ENCODE data around the gene C9orf78. TPM values are rescaled to one million over a fixed set of nuclear protein-coding genes. Genes with fewer than 3 reads are reported as not detected.
"Not testable (repeated sequence)": the region's sequence is repeated elsewhere in the genome, so short reads cannot be mapped to it uniquely, and the experiment has no call there.

The C9orf78 gene
- total RNA-seq, 1 donor from 2014 or later, result 30.8 TPM

DNA sequence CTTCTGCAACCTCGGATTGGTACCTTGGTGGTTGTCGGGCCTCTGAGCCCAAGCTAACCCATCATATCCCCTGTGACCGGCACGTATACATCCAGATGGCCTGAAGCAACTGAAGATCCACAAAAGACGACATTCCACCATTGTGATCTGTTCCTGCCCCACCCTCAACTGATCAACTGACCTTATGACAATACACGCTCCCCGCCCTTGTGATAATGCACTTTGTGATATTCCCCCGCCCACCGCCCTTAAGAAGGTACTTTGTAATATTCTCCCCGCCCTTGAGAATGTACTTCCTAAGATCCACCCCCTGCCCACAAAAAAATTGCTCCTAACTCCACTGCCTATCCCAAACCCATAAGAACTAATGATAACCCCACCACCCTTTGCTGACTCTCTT is 48.6 kb downstream of the C9orf78 start:
- Mint-ChIP-seq H3K9me3 (ENCODE audit: low read depth) (no peaks in the 10 kb centered on the region), H3K4me3 (ENCODE audit: low read depth) (no peak overlapping the region), H3K27me3 (peaks cover 33% of the 10 kb centered on the region), H3K36me3 (ENCODE audit: insufficient read depth) (no peaks in the 10 kb centered on the region), H3K4me1 (ENCODE audit: low read depth) (no peaks in the 10 kb centered on the region), H3K27ac (no peak overlapping the region)
- DNase-seq (ENCODE audit: low spot score, unreplicated experiment), result no peak
- TF ChIP-seq, protein P1, sequence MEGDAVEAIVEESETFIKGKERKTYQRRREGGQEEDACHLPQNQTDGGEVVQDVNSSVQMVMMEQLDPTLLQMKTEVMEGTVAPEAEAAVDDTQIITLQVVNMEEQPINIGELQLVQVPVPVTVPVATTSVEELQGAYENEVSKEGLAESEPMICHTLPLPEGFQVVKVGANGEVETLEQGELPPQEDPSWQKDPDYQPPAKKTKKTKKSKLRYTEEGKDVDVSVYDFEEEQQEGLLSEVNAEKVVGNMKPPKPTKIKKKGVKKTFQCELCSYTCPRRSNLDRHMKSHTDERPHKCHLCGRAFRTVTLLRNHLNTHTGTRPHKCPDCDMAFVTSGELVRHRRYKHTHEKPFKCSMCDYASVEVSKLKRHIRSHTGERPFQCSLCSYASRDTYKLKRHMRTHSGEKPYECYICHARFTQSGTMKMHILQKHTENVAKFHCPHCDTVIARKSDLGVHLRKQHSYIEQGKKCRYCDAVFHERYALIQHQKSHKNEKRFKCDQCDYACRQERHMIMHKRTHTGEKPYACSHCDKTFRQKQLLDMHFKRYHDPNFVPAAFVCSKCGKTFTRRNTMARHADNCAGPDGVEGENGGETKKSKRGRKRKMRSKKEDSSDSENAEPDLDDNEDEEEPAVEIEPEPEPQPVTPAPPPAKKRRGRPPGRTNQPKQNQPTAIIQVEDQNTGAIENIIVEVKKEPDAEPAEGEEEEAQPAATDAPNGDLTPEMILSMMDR (IDR thresholded peaks at IDR 0.05; ENCODE audit: unreplicated experiment), result no peak

DNA sequence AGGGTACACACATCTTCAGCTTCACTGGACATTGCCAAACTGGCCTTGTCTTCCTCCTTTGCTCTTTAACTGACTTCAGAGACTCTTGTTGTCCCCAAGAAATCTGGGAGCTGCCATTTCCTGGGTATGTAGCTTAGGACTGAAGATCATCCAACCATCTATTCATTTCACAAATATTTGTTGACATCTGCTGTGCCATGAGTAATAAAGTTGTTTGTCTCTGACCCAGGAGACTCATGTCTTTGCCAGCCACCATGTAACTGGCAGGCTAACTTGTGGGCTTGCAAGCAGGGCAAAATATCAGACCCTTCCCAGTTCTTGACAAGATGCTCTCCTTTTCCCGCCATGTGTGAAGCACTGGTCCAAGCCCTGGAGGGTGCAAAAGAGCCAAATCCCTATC is 49.2 kb downstream of the C9orf78 start:
- Mint-ChIP-seq H3K27me3 (peaks cover 33% of the 10 kb centered on the region), H3K36me3 (ENCODE audit: insufficient read depth) (no peaks in the 10 kb centered on the region)
- TF ChIP-seq, protein P1 (IDR thresholded peaks at IDR 0.05; ENCODE audit: unreplicated experiment), result no peak

DNA sequence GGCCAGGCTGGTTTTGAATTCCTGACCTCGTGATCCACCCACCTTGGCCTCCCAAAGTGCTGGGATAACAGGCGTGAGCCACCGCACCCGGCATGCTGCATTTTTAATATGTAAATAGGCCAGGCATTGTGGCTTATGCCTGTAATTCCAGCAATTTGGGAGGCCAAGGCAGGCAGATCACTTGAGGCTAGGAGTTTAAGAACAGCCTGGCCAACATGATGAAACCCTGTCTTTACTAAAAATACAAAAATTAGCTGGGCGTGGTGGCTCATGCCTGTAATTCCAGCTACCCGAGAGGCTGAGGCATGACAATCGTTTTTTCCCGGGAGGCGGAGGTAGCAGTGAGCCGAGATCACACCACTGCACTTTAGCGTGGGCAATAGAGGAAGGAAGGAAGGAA is 50.1 kb downstream of the C9orf78 start:
- peaks cover 33% of the 10 kb centered on the region for H3K27me3 Mint-ChIP-seq
- H3K4me3 Mint-ChIP-seq (ENCODE audit: low read depth); H3K9me3 Mint-ChIP-seq (ENCODE audit: low read depth); H3K4me1 Mint-ChIP-seq (ENCODE audit: low read depth); H3K36me3 Mint-ChIP-seq (ENCODE audit: insufficient read depth); H3K27ac Mint-ChIP-seq; DNase-seq (ENCODE audit: low spot score, unreplicated experiment): not testable (repeated sequence)

More for the DNA sequence above, 49.2 kb downstream of the C9orf78 start:
- Mint-ChIP-seq H3K4me3 (ENCODE audit: low read depth) (no peak overlapping the region), H3K9me3 (ENCODE audit: low read depth) (no peaks in the 10 kb centered on the region), H3K27ac (no peak overlapping the region), H3K4me1 (ENCODE audit: low read depth) (no peaks in the 10 kb centered on the region)
- no peak for DNase-seq (ENCODE audit: low spot score, unreplicated experiment)

DNA sequence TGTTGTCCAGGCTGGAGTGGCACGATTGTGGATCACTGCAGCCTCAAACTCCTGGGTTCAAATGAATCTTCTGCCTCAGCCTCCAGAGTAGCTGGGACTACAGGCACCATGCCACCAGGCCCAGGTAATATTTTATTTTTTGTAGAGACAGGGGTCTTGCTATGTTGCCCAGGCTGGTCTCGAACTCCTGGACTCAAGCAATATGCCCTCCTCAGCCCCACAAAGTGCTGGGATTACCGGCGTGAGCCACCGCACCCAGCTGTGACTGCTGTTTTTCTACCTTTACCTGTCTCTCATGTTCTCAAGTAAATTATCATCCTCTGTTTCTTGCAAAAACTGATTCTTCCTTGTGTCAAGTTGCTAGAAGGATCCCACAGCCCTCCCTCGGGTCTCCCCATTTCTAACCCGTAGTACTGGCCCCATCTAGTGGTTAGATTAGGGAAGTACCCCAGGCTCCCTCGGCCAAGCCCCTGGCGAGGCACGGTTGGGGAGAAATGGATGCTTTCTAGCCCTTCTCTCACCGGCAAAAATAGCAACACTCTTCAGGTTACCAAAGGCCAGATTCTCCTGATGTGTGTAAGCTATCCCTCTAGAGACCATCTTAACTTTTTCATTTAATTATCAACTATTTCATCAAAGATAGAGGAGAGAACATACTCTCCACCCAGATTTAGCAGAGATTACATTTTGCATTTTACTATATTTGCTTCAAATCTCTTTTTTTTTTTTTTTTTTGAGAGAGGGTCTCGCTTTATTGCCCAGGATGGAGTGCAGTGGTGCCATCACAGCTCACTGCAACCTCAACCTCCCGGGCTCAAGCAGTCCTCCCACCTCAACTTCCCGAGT is 51.3 kb downstream of the C9orf78 start:
- H3K27me3 Mint-ChIP-seq, result peaks cover 29% of the 10 kb centered on the region
- H3K36me3 Mint-ChIP-seq (ENCODE audit: insufficient read depth), result no peaks in the 10 kb centered on the region
- H3K9me3 Mint-ChIP-seq (ENCODE audit: low read depth), result no peaks in the 10 kb centered on the region
- no peaks in the 10 kb centered on the region for H3K4me1 Mint-ChIP-seq (ENCODE audit: low read depth)
- TF ChIP-seq, protein P1 (IDR thresholded peaks at IDR 0.05; ENCODE audit: unreplicated experiment), result peak; percentile 90
- no peak overlapping the region for H3K4me3 Mint-ChIP-seq (ENCODE audit: low read depth)
- H3K27ac Mint-ChIP-seq, result no peak overlapping the region
- DNase-seq (ENCODE audit: low spot score, unreplicated experiment), result peak; percentile 72

DNA sequence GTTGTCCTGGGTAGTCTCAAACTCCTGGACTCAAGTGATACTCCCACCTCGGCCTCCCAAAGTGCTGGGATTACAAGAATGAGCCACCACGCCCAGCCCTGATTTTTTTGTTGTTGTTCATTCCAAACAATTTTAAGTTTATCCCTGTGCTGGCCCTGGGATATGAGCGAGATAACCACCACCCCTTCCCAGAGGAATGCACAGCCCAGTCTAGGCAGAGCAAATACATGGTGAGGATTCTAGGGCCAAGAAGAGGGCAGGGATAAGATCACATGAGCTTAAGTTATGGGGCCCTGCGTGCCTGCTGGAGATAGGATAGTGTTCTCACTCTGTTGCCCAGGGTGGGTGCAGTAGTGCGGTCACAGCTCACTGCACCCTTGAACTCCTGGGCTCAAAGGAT is 53.1 kb downstream of the C9orf78 start:
- Mint-ChIP-seq H3K27me3 (peaks cover 22% of the 10 kb centered on the region), H3K9me3 (ENCODE audit: low read depth) (no peaks in the 10 kb centered on the region), H3K4me1 (ENCODE audit: low read depth) (no peaks in the 10 kb centered on the region), H3K36me3 (ENCODE audit: insufficient read depth) (no peaks in the 10 kb centered on the region), H3K4me3 (ENCODE audit: low read depth) (no peak overlapping the region), H3K27ac (no peak overlapping the region)
- TF ChIP-seq, protein P1 (IDR thresholded peaks at IDR 0.05; ENCODE audit: unreplicated experiment), result no peak
- DNase-seq (ENCODE audit: low spot score, unreplicated experiment), result no peak

DNA sequence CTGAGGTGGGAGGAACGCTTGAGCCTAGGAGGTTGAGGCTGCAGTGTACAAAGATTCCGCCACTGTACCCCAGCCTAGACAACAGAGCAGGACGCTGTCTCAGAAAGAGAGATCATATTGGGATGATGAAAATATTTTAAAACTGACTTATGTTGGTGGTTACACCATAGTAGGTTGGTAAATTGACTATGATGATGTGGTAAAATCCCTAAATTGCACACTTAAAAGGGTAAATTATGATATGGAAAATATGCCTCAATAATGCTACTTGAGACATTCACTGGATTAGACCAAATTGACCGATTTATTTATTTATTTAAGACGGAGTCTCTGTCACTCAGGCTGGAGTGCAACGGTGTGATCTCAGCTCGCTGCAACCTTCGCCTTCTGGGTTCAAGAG is 53.9 kb downstream of the C9orf78 start:
- Mint-ChIP-seq H3K9me3 (ENCODE audit: low read depth) (no peaks in the 10 kb centered on the region), H3K4me1 (ENCODE audit: low read depth) (no peaks in the 10 kb centered on the region), H3K27ac (no peak overlapping the region), H3K4me3 (ENCODE audit: low read depth) (no peak overlapping the region), H3K36me3 (ENCODE audit: insufficient read depth) (no peaks in the 10 kb centered on the region), H3K27me3 (peaks cover 16% of the 10 kb centered on the region)
- no peak for DNase-seq (ENCODE audit: low spot score, unreplicated experiment)
- TF ChIP-seq, protein P1 (IDR thresholded peaks at IDR 0.05; ENCODE audit: unreplicated experiment), result no peak

Data from progenitor cell of endocrine pancreas (in vitro differentiated cells).